ENCODE results near the gene ELOVL1.

The ELOVL1 gene

DNA sequence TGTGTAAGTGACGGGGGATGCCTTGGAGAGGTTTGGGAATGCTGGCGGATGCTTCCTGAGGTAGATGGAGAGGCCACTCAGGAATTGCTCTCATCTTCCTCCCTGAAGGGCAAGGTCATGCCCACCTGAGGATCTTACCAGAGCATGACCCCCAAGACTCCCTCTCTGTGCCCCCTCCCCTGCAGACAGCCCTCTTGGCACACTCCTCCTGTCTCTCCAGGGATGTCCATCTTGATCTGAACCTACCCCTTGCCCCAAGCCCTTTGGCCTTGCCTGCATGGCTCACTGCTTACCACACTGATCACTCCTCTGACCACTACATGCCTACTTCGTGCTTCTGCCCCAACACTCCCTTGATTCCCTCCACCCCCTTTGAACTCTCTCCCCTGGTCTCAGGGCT, 48.0 kb downstream of the ELOVL1 start:
- in situ Hi-C loops (cut with MboI; ENCODE audit: low sequenced_read_pairs) = no loop called here
- DNase-seq (ENCODE audit: low spot score in 2 of 2) = no peak
- no peak overlapping the region for H3K4me3 ChIP-seq
- no peaks in the 10 kb centered on the region for H3K9me3 ChIP-seq
- H3K36me3 ChIP-seq (replicated peaks) = no peaks in the 10 kb centered on the region
- no peaks in the 10 kb centered on the region for H3K27me3 ChIP-seq (ENCODE audit: low read depth)
- H3K4me1 ChIP-seq = no peaks in the 10 kb centered on the region

DNA sequence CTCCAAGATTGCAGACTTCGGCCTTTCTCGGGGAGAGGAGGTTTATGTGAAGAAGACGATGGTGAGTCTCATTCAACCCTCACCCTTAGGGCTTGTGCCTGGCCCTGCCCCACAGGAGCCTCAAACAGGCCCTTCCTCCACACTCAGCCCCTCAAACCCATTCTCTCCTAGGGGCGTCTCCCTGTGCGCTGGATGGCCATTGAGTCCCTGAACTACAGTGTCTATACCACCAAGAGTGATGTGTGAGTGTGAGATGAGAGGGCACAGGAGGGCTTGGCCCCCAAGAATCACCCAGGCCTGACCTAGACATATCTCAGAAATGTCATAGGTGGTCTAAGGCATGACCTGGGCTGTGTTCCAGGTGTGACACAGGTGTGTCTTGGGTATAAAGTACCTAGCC, 48.5 kb downstream of the ELOVL1 start:
- Histone ChIP-seq H3K4me3 (no peak overlapping the region), H3K9me3 (no peaks in the 10 kb centered on the region), H3K27me3 (ENCODE audit: low read depth) (no peaks in the 10 kb centered on the region), H3K4me1 (no peaks in the 10 kb centered on the region), H3K36me3 (replicated peaks) (no peaks in the 10 kb centered on the region)
- in situ Hi-C loops (cut with MboI; ENCODE audit: low sequenced_read_pairs) = no loop called here
- DNase-seq (ENCODE audit: low spot score in 2 of 2) = no peak

GRCh38 chr1:43318831-43319230, 49.0 kb downstream of the ELOVL1 start:
- Histone ChIP-seq H3K4me3 (no peak overlapping the region), H3K9me3 (no peaks in the 10 kb centered on the region), H3K27me3 (ENCODE audit: low read depth) (no peaks in the 10 kb centered on the region), H3K4me1 (no peaks in the 10 kb centered on the region), H3K36me3 (replicated peaks) (no peaks in the 10 kb centered on the region)
- no peak for DNase-seq (ENCODE audit: low spot score in 2 of 2)
- in situ Hi-C loops (cut with MboI; ENCODE audit: low sequenced_read_pairs) = no loop called here

- no peaks in the 10 kb centered on the region for H3K9me3 ChIP-seq
These were observed 49.9 kb downstream of the ELOVL1 start for GRCh38 chr1:43317817-43318471.

DNA sequence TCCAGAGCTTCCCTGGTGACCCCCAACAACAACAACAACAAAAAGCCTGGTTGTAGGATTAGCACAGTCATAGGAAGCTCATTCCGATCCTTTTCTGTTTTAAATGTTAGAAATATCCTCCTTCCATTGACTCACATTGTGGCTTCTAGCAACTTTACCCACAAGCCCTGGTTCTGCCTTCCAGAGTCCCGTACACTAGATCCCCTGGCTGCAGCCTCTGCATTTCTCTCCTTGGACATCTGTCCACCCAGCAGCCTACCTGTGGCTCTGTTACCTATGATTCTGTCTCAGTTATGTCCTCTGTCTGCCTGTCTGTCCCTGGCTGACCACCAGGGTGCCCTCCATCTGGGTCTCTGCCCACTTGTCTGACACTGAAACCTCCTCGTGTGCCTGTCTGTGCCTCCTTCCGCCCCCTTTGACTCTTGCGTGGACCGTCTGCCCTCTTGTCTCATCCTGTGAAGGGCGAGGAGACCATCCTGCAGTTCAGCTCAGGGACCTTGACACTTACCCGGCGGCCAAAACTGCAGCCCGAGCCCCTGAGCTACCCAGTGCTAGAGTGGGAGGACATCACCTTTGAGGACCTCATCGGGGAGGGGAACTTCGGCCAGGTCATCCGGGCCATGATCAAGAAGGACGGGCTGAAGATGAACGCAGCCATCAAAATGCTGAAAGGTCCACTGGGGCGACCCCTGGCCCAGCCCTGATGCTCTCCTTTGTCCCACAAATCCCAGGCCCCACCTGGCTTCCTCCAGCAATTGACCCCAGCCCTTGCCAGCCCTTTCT, 50.9 kb downstream of the ELOVL1 start:
- Histone ChIP-seq H3K4me1 (no peaks in the 10 kb centered on the region), H3K9me3 (no peaks in the 10 kb centered on the region), H3K36me3 (replicated peaks) (no peaks in the 10 kb centered on the region), H3K4me3 (no peak overlapping the region), H3K27me3 (ENCODE audit: low read depth) (no peaks in the 10 kb centered on the region)
- no peak for DNase-seq (ENCODE audit: low spot score in 2 of 2)
- in situ Hi-C loops (cut with MboI; ENCODE audit: low sequenced_read_pairs) = no loop called here

More at GRCh38 chr1:43317817-43318471, 49.9 kb downstream of the ELOVL1 start:
- H3K4me3 ChIP-seq = no peak overlapping the region
- in situ Hi-C loops (cut with MboI; ENCODE audit: low sequenced_read_pairs) = no loop called here
- H3K27me3 ChIP-seq (ENCODE audit: low read depth) = no peaks in the 10 kb centered on the region
- no peak for DNase-seq (ENCODE audit: low spot score in 2 of 2)
- no peaks in the 10 kb centered on the region for H3K4me1 ChIP-seq
- no peaks in the 10 kb centered on the region for H3K36me3 ChIP-seq (replicated peaks)

DNA sequence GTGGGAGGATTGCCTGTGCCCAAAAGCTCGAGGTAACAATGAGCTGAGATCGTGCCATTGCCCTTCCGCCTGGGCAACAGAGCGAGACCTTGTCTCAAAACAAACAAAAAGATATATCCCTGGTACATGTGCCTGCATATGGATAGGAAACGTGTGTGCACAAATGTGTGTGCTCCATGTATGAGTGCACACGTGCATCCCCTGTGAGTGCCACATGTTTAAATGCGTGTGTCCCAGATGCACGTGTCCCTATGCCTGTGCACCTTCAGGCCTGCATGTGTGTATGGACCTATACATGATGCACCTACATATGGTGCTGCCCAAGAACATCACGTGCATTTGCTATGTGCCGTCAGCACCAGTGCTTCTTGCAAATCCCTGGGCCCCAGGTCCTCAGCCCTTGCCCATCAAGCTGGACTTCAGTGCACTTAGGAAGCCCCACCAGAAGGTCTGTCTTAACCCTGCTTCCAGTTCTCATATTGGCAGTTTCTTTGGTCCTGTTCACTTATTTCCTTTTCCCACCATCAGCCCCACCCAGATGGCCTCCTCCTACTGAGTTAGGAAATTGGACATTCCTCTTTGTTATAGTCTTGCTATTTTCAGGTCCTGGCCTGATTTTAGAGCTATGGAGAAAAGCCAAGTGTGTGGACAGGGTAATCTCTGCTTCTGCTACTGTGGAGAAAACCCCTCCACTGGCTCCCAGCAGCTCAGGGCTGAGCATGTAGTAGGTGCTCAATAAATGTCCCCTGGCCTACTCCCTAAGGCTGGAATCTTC, 51.7 kb downstream of the ELOVL1 start:
- H3K4me1 ChIP-seq = no peaks in the 10 kb centered on the region
- no peak overlapping the region for H3K4me3 ChIP-seq
- in situ Hi-C loops (cut with MboI; ENCODE audit: low sequenced_read_pairs) = no loop called here
- no peaks in the 10 kb centered on the region for H3K36me3 ChIP-seq (replicated peaks)
- no peaks in the 10 kb centered on the region for H3K9me3 ChIP-seq
- DNase-seq (ENCODE audit: low spot score in 2 of 2) = no peak
- no peaks in the 10 kb centered on the region for H3K27me3 ChIP-seq (ENCODE audit: low read depth)

DNA sequence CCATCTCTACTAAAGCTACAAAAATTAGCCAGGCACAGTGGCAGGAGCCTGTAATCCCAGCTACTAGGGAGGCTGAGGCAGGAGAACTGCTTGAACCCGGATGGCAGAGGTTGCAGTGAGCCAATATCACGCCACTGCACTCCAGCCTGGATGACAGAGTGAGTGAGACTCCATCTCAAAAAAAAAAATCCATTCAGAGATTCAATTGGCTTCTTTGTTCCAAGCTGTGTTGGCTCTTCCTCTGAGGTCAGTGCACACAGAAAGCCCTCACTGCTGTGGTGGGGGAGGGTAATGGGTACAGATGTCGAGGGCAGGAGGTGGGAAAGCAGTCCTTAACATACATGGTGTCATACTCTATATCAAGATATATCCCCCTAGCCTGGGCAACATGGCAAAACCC, 52.3 kb downstream of the ELOVL1 start:
- no peaks in the 10 kb centered on the region for H3K27me3 ChIP-seq (ENCODE audit: low read depth)
- H3K36me3 ChIP-seq (replicated peaks) = no peaks in the 10 kb centered on the region
- no peaks in the 10 kb centered on the region for H3K4me1 ChIP-seq
- H3K4me3 ChIP-seq = no peak overlapping the region
- H3K9me3 ChIP-seq = no peaks in the 10 kb centered on the region
- in situ Hi-C loops (cut with MboI; ENCODE audit: low sequenced_read_pairs) = no loop called here
- DNase-seq (ENCODE audit: low spot score in 2 of 2) = no peak

GRCh38 chr1:43314233-43314632, 53.6 kb downstream of the ELOVL1 start:
- H3K36me3 ChIP-seq (replicated peaks) = no peaks in the 10 kb centered on the region
- no peaks in the 10 kb centered on the region for H3K9me3 ChIP-seq
- H3K4me1 ChIP-seq = no peaks in the 10 kb centered on the region
- DNase-seq (ENCODE audit: low spot score in 2 of 2) = no peak
- no peaks in the 10 kb centered on the region for H3K27me3 ChIP-seq (ENCODE audit: low read depth)
- no peak overlapping the region for H3K4me3 ChIP-seq
- in situ Hi-C loops (cut with MboI; ENCODE audit: low sequenced_read_pairs) = no loop called here

DNA sequence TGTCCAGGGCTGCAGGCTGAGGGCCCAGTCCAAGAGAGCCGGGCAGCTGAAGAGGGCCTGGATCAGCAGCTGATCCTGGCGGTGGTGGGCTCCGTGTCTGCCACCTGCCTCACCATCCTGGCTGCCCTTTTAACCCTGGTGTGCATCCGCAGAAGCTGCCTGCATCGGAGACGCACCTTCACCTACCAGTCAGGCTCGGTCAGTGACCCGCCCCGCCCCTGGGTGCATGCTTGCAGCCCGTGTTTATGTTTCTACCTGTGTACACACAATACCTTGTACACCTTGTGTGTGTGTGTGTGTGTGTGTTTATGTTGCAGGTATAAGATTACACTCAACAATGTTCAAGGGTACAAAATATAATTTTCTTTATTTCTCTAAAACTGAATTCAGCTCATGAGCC, 54.0 kb downstream of the ELOVL1 start:
- DNase-seq (ENCODE audit: low spot score in 2 of 2) = no peak
- no peaks in the 10 kb centered on the region for H3K9me3 ChIP-seq
- no peaks in the 10 kb centered on the region for H3K27me3 ChIP-seq (ENCODE audit: low read depth)
- in situ Hi-C loops (cut with MboI; ENCODE audit: low sequenced_read_pairs) = no loop called here
- no peaks in the 10 kb centered on the region for H3K4me1 ChIP-seq
- H3K4me3 ChIP-seq = no peak overlapping the region
- no peaks in the 10 kb centered on the region for H3K36me3 ChIP-seq (replicated peaks)
